GM12892 (cell line): ENCODE measurements around the gene REEP1.

Experiments
- POLR2A ChIP-seq: IDR thresholded peaks from 2 replicates; pipeline ENCODE4 v1.6.1; 2011; ENCODE audit warnings: low read depth, low read length, control low read depth
- POLR2AphosphoS5 ChIP-seq: IDR thresholded peaks from 2 replicates; pipeline ENCODE4 v1.6.1; 2011; ENCODE audit warnings: low read depth, low read length, control low read depth
- TAF1 ChIP-seq: IDR thresholded peaks from 2 replicates; pipeline ENCODE4 v1.6.1; 2011; ENCODE audit warnings: low read depth, mild to moderate bottlenecking, control low read depth, low read length, borderline replicate concordance

- TF ChIP-seq POLR2AphosphoS5 (no peak), TAF1 (no peak), POLR2A (no peak)
Observed at GRCh38 chr2:86226636-86227520, 110.5 kb downstream of the REEP1 start.
